Endothelial cell of umbilical vein (primary cell): ENCODE results near the gene FREM1. TPM values are rescaled to one million over a fixed set of nuclear protein-coding genes. Genes with fewer than 3 reads are reported as not detected.

Experiments used
- BruUV-seq: library from RNA; stranded (reverse); fragments of 400-500 nt; replicated peaks from 2 replicates; lab custom pipeline; 2021; lab: Mats Ljungman, UMichigan
- CTCF ChIA-PET: fragments of 300-600, 350-600 bp; sonication (Branson Sonifier 250); formaldehyde crosslinking; loops from one replicate; lab custom pipeline; 2021; ENCODE audit warnings: antibody characterized with exemption, inconsistent platforms; lab: Charles Lee
- POLR2A ChIA-PET: fragments of 300-600, 350-600 bp; sonication (Branson Sonifier 250); formaldehyde crosslinking; loops from one replicate; lab custom pipeline; 2021; ENCODE audit warnings: antibody characterized with exemption, inconsistent platforms; lab: Charles Lee
- DNase-seq: peaks from one replicate; pipeline ENCODE4 v3.0.0-alpha.2; 2011; ENCODE audit warnings: low read depth, low spot score
- FAIRE-seq: peaks from 2 replicates; lab custom pipeline; 2011; peaks lifted over from hg19 to GRCh38; lab: Jason Lieb, UNC
- H2AFZ ChIP-seq: 2 replicates; pipeline ENCODE4 v1.6.0; 2012; ENCODE audit warnings: low read depth, low read length, control low read depth, inconsistent platforms
- H3K27ac ChIP-seq: 2 replicates; pipeline ENCODE4 v1.5.1; 2011; ENCODE audit warnings: low read depth, mild to moderate bottlenecking, control low read depth, low read length, moderate library complexity; ENCODE audit not compliant: insufficient read depth
- H3K27me3 ChIP-seq, 2 experiments: 2 replicates each; pipeline versions ENCODE4 v1.6.0 to v1.6.1; 2011; ENCODE audit warnings: low read length in 2 of 2, mixed read lengths in 1 of 2; ENCODE audit not compliant: control insufficient read depth in 2 of 2, insufficient read depth in 2 of 2
- H3K36me3 ChIP-seq, 2 experiments: 2 replicates in 1 of 2; 3 replicates in 1 of 2; pipeline ENCODE4 v1.5.1; 2011; ENCODE audit warnings: low read length in 2 of 2, mild to moderate bottlenecking in 1 of 2, moderate library complexity in 1 of 2; ENCODE audit not compliant: control insufficient read depth in 2 of 2, insufficient read depth in 2 of 2; ENCODE audit errors: extremely low read depth in 1 of 2
- H3K4me1 ChIP-seq: 3 replicates; pipeline ENCODE4 v1.5.1; 2011; ENCODE audit warnings: mild to moderate bottlenecking, low read length; ENCODE audit not compliant: control insufficient read depth, insufficient read depth; ENCODE audit errors: extremely low read depth
- H3K4me2 ChIP-seq: 2 replicates; pipeline ENCODE4 v1.6.1; 2011; ENCODE audit warnings: low read length, control low read depth, mixed read lengths; ENCODE audit not compliant: insufficient read depth
- H3K4me3 ChIP-seq, 3 experiments: fragments of 200-600 bp in 1 of 3; sonication (generic), shearing (Covaris generic) in 1 of 3; replicated peaks in 1 of 3; 2 replicates each; pipeline ENCODE4 v1.5.1; 2011 to 2016; ENCODE audit warnings: control low read depth in 3 of 3, low read length in 3 of 3, mild to moderate bottlenecking in 2 of 3, inconsistent platforms in 1 of 3, low read depth in 1 of 3, moderate library complexity in 1 of 3; ENCODE audit not compliant: insufficient read depth in 1 of 3
- H3K79me2 ChIP-seq: 2 replicates; pipeline ENCODE4 v1.6.0; 2012; ENCODE audit warnings: low read length, inconsistent platforms; ENCODE audit not compliant: control insufficient read depth, insufficient read depth
- H3K9ac ChIP-seq: replicated peaks from 2 replicates; pipeline ENCODE3; 2011; ENCODE audit warnings: low read length, control low read depth; ENCODE audit not compliant: insufficient read depth; ENCODE audit errors: extremely low read depth
- H3K9me1 ChIP-seq: replicated peaks from 3 replicates; pipeline ENCODE4 v1.6.0; 2011; ENCODE audit warnings: mild to moderate bottlenecking, low read length; ENCODE audit not compliant: control insufficient read depth, insufficient read depth; ENCODE audit errors: extremely low read depth
- H3K9me3 ChIP-seq: replicated peaks from 2 replicates; pipeline ENCODE4 v1.5.1; 2012; ENCODE audit warnings: low read length, inconsistent platforms; ENCODE audit not compliant: control insufficient read depth, insufficient read depth
- H4K20me1 ChIP-seq: replicated peaks from 2 replicates; pipeline ENCODE3; 2011; ENCODE audit warnings: mild to moderate bottlenecking, low read length; ENCODE audit not compliant: control insufficient read depth, insufficient read depth; ENCODE audit errors: extremely low read depth
- EZH2 ChIP-seq: IDR thresholded peaks from 2 replicates; pipeline ENCODE4 v1.6.1; 2012; ENCODE audit warnings: borderline replicate concordance, low read depth, mild to moderate bottlenecking, moderate library complexity, low read length, inconsistent platforms; ENCODE audit not compliant: severe bottlenecking
- FOS ChIP-seq: IDR thresholded peaks from 2 replicates; pipeline ENCODE4 v1.6.1; 2011; ENCODE audit warnings: mild to moderate bottlenecking, low read length, moderate library complexity, borderline replicate concordance; ENCODE audit not compliant: insufficient read depth
- GATA2 ChIP-seq: IDR thresholded peaks from 2 replicates; pipeline ENCODE4 v1.7.0; 2011; ENCODE audit warnings: low read depth, mild to moderate bottlenecking, moderate library complexity, mixed read lengths, low read length; ENCODE audit not compliant: insufficient read length, insufficient read depth
- JUN ChIP-seq: IDR thresholded peaks from 2 replicates; pipeline ENCODE4 v1.6.1; 2011; ENCODE audit warnings: borderline replicate concordance, low read depth; ENCODE audit not compliant: insufficient read length, insufficient read depth
- MYC ChIP-seq: IDR thresholded peaks from one replicate; pipeline ENCODE4 v1.6.1; 2011; ENCODE audit warnings: mild to moderate bottlenecking, low read depth, low read length
- POLR2A ChIP-seq: IDR thresholded peaks from 2 replicates; pipeline ENCODE4 v1.6.1; 2012; ENCODE audit warnings: low read depth, mild to moderate bottlenecking, control low read depth, low read length
- POLR2AphosphoS5 ChIP-seq: IDR thresholded peaks from 2 replicates; pipeline ENCODE4 v1.6.1; 2012; ENCODE audit warnings: low read depth, mild to moderate bottlenecking, control low read depth, low read length, moderate library complexity; ENCODE audit not compliant: insufficient read depth
- dilution Hi-C: fragments of 300-500 bp; cut with MboI; formaldehyde crosslinking; loops from one replicate; pipeline ENCODE4 v1.15.0; 2019; ENCODE audit warnings: low sequenced_read_pairs; ENCODE audit not compliant: extremely low pct_ligation_motif_present
- intact Hi-C: fragments of 100-400 bp; cut with micrococcal nuclease; formaldehyde crosslinking; loops from one replicate; pipeline ENCODE4 v1.10.0; 2022
- polyA plus RNA-seq, 4 experiments: library from polyadenylated mRNA; depleted of rRNA in 3 of 4; stranded (reverse) in 3 of 4; unstranded in 1 of 4; fragments of >200 nt; gene quantifications; 2 replicates each; pipeline versions ENCODE4 v1.2.1 to v1.2.3, GENCODE V29; 2011 to 2012; ENCODE audit warnings: missing spikeins in 1 of 4
- total RNA-seq: library from RNA; stranded (reverse); gene quantifications from 2 replicates; pipeline ENCODE4 v1.2.3, GENCODE V29; 2021
- TF ChIP-seq, protein P1 (sequence below), 2 donors: IDR thresholded peaks; 1 replicate in 1 of 2; 2 replicates in 1 of 2; pipeline ENCODE4 v1.5.1; 2011; ENCODE audit warnings: low read length in 2 of 2, mild to moderate bottlenecking in 2 of 2, moderate library complexity in 2 of 2, control low read depth in 1 of 2, inconsistent platforms in 1 of 2, low read depth in 1 of 2; ENCODE audit not compliant: insufficient read depth in 1 of 2; ENCODE audit errors: extremely low read depth in 1 of 2
- TF ChIP-seq, protein P2 (sequence below): IDR thresholded peaks from 2 replicates; pipeline ENCODE4 v1.6.1; 2011; ENCODE audit not compliant: insufficient read depth, insufficient read length

The FREM1 gene
- total and polyA plus RNA-seq, 2 donors (not counting 3 experiments of a cell fraction or from before 2014, with no cell fraction given) = 0.10 to 0.29 TPM

DNA sequence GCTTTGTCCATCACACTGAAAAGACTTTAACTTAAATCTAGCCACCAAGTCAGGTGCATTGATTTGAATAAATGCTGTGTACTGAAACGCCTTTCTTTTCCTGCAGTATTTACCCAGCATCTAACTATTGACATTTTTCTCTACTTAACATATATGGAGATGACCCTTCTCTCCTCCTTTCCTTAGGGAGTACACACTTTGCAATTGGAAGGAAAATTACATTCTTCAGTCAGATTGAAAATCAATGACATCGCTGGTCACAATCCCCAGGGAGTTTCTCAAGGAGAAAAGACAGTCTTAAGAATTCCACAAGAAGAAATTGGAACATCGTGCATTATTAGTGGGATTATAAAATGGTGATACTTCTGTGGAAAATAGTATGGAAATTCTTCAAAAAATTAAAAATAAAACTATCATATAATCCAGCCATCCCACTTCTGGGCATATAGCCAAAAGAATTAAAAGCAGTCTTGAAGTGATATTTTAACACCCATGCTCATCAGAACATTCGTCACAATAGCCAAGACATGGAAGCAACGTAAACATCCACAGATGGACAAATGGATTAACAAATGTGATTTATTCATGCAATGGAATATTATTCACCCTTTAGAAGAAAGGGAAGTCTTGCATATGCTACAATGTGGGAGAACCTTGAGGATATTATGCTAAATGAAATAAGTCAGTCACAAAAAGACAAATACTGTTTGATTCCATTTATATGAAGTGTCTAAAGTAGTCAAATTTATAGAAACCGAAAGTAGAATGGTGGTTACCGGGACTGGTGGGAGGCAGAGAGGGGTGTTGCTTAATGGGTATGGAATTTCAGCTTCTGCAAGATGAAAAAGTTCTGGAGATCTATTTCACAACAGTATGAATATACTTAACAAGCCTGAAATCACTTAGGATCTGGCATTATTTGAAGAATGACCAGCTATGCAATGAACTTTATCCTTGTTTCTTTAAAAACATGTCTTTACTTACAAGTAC lies 14.3 kb upstream of the FREM1 start:
- FAIRE-seq = no peak

DNA sequence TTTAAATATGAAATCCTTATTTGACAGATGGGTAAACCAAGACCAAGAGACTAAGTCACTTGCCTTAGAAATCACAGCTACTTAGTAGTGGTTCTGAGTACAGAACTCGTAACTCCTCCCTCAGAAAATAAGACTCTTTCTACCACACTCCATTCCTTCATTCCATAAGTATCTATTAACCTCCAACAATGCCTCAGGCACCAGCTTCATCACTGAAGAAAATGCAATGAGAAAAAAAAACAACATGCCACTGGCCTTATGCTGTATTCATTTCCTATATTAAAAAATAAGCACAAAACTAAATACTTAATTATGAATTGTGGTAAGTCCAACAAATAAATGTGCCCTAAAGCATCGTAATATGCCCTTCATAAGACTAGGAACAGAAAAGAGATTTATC lies 13.5 kb upstream of the FREM1 start:
- H2AFZ ChIP-seq = no peak overlapping the region
- no peaks in the 10 kb centered on the region for H3K27me3 ChIP-seq
- no peaks in the 10 kb centered on the region for H4K20me1 ChIP-seq
- TF ChIP-seq, protein P1, sequence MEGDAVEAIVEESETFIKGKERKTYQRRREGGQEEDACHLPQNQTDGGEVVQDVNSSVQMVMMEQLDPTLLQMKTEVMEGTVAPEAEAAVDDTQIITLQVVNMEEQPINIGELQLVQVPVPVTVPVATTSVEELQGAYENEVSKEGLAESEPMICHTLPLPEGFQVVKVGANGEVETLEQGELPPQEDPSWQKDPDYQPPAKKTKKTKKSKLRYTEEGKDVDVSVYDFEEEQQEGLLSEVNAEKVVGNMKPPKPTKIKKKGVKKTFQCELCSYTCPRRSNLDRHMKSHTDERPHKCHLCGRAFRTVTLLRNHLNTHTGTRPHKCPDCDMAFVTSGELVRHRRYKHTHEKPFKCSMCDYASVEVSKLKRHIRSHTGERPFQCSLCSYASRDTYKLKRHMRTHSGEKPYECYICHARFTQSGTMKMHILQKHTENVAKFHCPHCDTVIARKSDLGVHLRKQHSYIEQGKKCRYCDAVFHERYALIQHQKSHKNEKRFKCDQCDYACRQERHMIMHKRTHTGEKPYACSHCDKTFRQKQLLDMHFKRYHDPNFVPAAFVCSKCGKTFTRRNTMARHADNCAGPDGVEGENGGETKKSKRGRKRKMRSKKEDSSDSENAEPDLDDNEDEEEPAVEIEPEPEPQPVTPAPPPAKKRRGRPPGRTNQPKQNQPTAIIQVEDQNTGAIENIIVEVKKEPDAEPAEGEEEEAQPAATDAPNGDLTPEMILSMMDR (IDR thresholded peaks at IDR 0.05; ENCODE audit: extremely low read depth in 1 of 2, insufficient read depth in 1 of 2, low read depth in 1 of 2, low read length in 2 of 2) = no peak
- TF ChIP-seq GATA2 (no peak), POLR2AphosphoS5 (no peak), JUN (no peak), EZH2 (no peak), FOS (no peak), MYC (no peak)
- TF ChIP-seq, protein P2, sequence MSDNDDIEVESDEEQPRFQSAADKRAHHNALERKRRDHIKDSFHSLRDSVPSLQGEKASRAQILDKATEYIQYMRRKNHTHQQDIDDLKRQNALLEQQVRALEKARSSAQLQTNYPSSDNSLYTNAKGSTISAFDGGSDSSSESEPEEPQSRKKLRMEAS = no peak
- no TSS peak for BruUV-seq
- intact Hi-C loops (no loop called here), dilution Hi-C loops (no loop called here)
- no peak for DNase-seq
- H3K27ac ChIP-seq = no peak overlapping the region
- FAIRE-seq = no peak
- H3K4me1 ChIP-seq = no peaks in the 10 kb centered on the region
- no peak overlapping the region for H3K4me3 ChIP-seq
- no peaks in the 10 kb centered on the region for H3K9me3 ChIP-seq
- no peak overlapping the region for H3K4me2 ChIP-seq
- H3K9me1 ChIP-seq = no peaks in the 10 kb centered on the region
- H3K79me2 ChIP-seq = no peaks in the 10 kb centered on the region
- POLR2A ChIA-PET = no interaction called here
- H3K36me3 ChIP-seq = no peaks in the 10 kb centered on the region
- no peak overlapping the region for H3K9ac ChIP-seq
- CTCF ChIA-PET = no interaction called here

More for the DNA sequence above, 14.3 kb upstream of the FREM1 start:
- no peak for DNase-seq
- intact Hi-C loops (no loop called here), dilution Hi-C loops (no loop called here)
- ChIA-PET POLR2A (no interaction called here), CTCF (no interaction called here)
- Histone ChIP-seq H3K27ac (no peak overlapping the region), H3K79me2 (no peaks in the 10 kb centered on the region), H3K9ac (no peak overlapping the region), H3K4me1 (no peaks in the 10 kb centered on the region), H3K9me3 (no peaks in the 10 kb centered on the region), H2AFZ (no peak overlapping the region), H3K4me2 (no peak overlapping the region), H3K27me3 (no peaks in the 10 kb centered on the region), H3K9me1 (no peaks in the 10 kb centered on the region), H4K20me1 (no peaks in the 10 kb centered on the region), H3K36me3 (no peaks in the 10 kb centered on the region), H3K4me3 (no peak overlapping the region)
- BruUV-seq = no TSS peak
- no peak for TF ChIP-seq POLR2A
- no peak for TF ChIP-seq POLR2AphosphoS5
- TF ChIP-seq JUN = no peak
- TF ChIP-seq FOS = no peak
- no peak for TF ChIP-seq EZH2
